SK-N-MC (cell line): ENCODE data around the gene RBM47.

Source experiments
- EZH2 ChIP-seq: fragments of 200-600 bp; sonication (generic); IDR thresholded peaks from one replicate; pipeline ENCODE4 v1.6.1; 2017; ENCODE audit warnings: antibody characterized with exemption
- FOXP2 ChIP-seq: optimal IDR thresholded peaks from 2 replicates; pipeline ENCODE3; 2011; ENCODE audit warnings: mild to moderate bottlenecking, moderate library complexity; ENCODE audit not compliant: insufficient read depth; ENCODE audit errors: extremely low read length, control extremely low read depth
- POLR2AphosphoS5 ChIP-seq: IDR thresholded peaks from 2 replicates; pipeline ENCODE4 v1.6.1; 2012; ENCODE audit warnings: mild to moderate bottlenecking, low read depth, low read length, borderline replicate concordance

GRCh38 chr4:40516651-40517050 lies 113.0 kb downstream of the RBM47 start:
- TF ChIP-seq POLR2AphosphoS5 (no peak), EZH2 (no peak), FOXP2 (no peak)
